ENCODE data around the gene GNAQ. TPM values are rescaled to one million over a fixed set of nuclear protein-coding genes. Genes with fewer than 3 reads are reported as not detected.

The GNAQ gene
- total RNA-seq, 1 donor, result 58.0 TPM

GRCh38 chr9:78028926-78029325 lies 2.7 kb downstream of the GNAQ start:
- H3K4me3 ChIP-seq (ENCODE audit: low read depth, low read length), result peak overlapping the region; percentile 91
- peak; percentile 32 for DNase-seq (ENCODE audit: low read depth)
- TF ChIP-seq, protein P1, sequence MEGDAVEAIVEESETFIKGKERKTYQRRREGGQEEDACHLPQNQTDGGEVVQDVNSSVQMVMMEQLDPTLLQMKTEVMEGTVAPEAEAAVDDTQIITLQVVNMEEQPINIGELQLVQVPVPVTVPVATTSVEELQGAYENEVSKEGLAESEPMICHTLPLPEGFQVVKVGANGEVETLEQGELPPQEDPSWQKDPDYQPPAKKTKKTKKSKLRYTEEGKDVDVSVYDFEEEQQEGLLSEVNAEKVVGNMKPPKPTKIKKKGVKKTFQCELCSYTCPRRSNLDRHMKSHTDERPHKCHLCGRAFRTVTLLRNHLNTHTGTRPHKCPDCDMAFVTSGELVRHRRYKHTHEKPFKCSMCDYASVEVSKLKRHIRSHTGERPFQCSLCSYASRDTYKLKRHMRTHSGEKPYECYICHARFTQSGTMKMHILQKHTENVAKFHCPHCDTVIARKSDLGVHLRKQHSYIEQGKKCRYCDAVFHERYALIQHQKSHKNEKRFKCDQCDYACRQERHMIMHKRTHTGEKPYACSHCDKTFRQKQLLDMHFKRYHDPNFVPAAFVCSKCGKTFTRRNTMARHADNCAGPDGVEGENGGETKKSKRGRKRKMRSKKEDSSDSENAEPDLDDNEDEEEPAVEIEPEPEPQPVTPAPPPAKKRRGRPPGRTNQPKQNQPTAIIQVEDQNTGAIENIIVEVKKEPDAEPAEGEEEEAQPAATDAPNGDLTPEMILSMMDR (IDR thresholded peaks at IDR 0.05; ENCODE audit: insufficient read depth, low read length), result no peak

- peak overlapping the region; percentile 1 for H3K4me3 ChIP-seq (ENCODE audit: low read depth, low read length)
- DNase-seq (ENCODE audit: low read depth), result peak; percentile 65
- TF ChIP-seq, protein P1 (IDR thresholded peaks at IDR 0.05; ENCODE audit: insufficient read depth, low read length), result no peak
These were observed 4.7 kb downstream of the GNAQ start for GRCh38 chr9:78026947-78027346.

DNA sequence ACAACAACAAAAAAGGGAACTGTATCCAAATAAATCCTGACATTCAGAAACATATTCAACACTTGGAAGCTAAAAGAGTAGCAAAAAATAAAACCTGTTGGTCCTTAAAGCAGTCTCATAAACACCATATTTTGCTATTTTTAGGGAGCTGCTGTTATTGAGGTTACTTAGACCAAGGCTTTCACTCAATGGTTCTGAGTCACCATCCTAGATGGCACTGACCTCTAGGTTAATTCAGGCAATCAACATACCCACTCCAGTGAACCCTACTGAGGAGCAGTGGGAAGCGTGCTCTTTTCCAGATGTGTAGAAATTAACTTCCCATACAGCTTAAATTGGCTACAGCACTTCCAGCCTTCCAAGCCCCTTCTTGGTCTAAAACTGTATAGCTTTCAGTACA lies 5.2 kb downstream of the GNAQ start:
- TF ChIP-seq, protein P1 (IDR thresholded peaks at IDR 0.05; ENCODE audit: insufficient read depth, low read length), result no peak
- H3K4me3 ChIP-seq (ENCODE audit: low read depth, low read length), result no peak overlapping the region
- DNase-seq (ENCODE audit: low read depth), result no peak

DNA sequence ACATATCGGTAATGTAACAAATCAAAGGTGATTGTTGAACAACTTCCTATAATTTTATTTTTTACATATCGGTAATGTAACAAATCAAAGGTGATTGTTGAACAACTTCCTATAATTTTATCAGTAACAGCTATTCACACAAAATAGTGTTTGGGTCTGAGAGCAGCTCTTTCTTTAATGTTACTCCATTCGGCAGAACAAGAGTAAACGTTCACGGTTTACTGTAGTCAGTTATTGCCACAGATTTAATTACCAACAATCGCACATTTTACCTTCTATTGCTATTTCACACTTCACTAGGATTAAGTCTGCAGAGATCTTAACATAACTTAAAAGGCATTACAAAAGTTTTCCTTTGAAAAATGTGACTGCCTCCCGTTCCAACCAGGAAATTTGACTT lies 6.4 kb downstream of the GNAQ start:
- no peak for DNase-seq (ENCODE audit: low read depth)
- TF ChIP-seq, protein P1 (IDR thresholded peaks at IDR 0.05; ENCODE audit: insufficient read depth, low read length), result no peak
- H3K4me3 ChIP-seq (ENCODE audit: low read depth, low read length), result no peak overlapping the region

DNA sequence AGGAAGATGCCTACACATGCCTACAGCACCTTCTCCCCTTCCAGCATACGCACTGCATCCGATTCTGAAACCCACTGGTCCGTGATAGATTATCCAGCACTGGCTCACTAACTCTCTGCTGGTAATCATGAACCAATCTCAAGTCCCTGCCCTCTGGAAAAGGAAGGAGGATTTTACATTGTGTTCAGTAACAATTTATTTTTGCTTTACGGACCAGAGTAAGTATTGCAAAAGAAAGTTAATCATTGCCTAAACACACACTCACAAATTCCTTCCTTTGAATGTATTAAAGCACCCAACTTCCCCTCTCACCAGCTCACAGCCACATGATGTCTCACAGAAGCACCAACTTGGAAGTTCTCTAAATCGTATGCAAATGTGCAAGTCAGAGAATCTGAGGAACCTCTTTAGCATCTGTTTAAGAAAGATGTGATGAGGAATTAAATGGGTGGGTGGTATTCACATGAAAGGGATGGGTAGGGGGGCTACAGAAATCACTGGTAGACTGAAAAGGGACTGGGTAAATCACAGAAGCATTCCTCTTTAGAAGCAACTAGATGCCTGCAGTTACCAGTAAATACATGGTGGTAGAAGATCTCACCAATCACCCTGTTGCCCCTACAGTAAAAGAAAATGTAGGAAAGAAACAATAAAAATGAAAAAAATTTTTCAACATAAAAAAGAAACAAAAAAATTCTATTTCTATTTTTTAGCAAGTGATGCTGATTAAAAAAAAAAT lies 8.4 kb downstream of the GNAQ start:
- TF ChIP-seq, protein P1 (IDR thresholded peaks at IDR 0.05; ENCODE audit: insufficient read depth, low read length), result no peak
- peak overlapping the region; percentile 29 for H3K4me3 ChIP-seq (ENCODE audit: low read depth, low read length)
- peak; percentile 83 for DNase-seq (ENCODE audit: low read depth)

- TF ChIP-seq, protein P1 (IDR thresholded peaks at IDR 0.05; ENCODE audit: insufficient read depth, low read length), result peak; percentile 50
- H3K4me3 ChIP-seq (ENCODE audit: low read depth, low read length), result peak overlapping the region; percentile 29
- DNase-seq (ENCODE audit: low read depth), result peak; percentile 43
These were observed 9.9 kb downstream of the GNAQ start for GRCh38 chr9:78021697-78022096.

Measured in fibroblast of the aortic adventitia (primary cell).